HG02798 (cell line): ENCODE measurements around the gene NPEPL1.
"Not testable (repeated sequence)": the region's sequence is repeated elsewhere in the genome, so short reads cannot be mapped to it uniquely, and the experiment has no call there.

ENCODE experiments used
- ATAC-seq: cut with Tn5 transposase; IDR thresholded peaks from one replicate; pipeline ENCODE4 v1.9.1; 2021; ENCODE audit warnings: mild to moderate bottlenecking; ENCODE audit not compliant: unreplicated experiment, poor library complexity

The NPEPL1 gene

DNA sequence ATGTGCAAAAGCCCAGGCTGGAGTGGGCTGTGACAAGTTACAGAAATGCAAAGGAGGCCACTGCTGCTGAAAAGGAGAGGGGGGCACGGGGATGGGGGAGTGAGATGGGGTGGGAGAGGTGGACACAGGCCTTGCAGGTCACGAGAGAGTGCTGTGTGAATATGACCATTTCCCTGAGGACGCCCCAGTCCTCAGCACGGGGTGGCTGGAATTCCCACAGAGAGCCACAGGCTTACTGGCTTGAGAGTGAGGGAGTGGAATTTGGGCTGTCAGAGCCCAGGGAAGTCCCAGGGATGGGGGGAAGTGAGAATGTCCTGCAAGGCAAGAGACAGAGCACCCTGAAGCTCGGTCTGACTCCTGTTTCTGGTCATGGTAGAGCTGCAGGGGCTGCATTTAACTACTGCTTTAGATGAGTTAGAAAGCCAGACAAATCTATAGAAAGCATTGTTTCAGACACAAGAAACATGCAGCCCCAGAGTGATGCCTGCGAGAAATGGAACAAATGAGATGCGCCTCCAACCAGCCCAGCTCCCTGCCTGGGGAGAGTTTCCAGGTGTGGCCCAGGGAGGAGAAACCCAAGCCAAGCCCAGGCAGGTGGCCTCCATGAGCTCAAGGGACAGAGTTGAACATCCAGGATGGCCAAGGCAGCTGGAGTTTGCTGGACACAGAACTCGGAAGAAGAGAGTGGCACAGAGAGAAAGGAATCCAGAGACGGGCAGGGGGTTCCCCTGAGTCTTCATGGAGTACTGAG, 30.5 kb downstream of the NPEPL1 start:
- ATAC-seq: no peak

DNA sequence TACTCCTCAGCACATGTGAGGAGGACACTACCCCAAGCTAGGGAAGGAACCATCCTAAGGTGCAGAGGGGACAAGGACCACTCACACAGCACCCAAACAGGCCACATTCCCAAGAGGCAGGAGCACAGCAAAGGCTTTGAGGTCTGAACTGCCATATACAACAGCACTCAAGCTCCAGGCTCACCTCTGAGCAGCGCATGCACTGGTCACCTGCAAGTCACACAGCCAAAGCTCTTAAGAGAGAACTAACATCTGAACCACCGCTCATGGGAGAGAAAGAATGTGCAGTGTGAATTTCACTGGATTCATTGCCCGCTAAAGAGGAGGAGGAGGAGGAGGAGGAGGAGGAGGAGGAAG, 31.0 kb downstream of the NPEPL1 start:
- ATAC-seq: no peak

DNA sequence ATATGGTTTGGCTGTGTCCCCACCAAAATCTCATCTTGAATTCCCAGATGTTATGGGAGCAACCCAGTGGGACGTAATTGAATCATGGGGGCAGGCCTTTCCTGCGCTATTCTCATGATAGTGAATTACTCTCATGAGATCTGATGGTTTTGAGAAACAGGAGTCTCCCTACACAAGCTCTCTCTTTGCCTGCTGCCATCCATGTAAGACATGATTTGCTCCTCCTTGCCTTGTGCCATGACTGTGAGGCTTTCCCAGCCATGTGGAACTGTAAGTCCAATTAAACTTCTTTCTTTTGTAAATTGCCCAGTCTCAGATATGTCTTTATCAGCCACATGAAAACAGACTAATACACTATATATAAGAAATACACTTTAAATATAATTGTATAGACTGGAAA, 33.6 kb downstream of the NPEPL1 start:
- ATAC-seq: not testable (repeated sequence)

DNA sequence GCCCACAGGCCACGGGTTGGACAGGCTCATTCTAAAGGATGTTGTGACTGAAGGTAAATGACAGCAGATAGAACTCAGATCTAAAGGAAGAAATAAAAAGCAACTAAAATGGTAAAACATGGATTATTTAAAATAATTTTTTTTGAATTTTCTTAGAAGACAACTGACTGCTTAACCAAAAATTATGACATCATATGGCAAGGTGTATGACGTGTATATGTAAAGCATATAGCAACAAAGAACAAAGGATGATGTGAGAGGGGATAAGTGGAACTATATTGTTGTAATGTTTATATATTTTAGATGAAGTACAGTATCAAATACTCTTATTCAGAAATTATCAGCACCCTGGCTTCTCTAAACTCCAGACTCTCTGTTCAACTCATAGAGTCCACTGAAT, 38.6 kb downstream of the NPEPL1 start:
- ATAC-seq: no peak

DNA sequence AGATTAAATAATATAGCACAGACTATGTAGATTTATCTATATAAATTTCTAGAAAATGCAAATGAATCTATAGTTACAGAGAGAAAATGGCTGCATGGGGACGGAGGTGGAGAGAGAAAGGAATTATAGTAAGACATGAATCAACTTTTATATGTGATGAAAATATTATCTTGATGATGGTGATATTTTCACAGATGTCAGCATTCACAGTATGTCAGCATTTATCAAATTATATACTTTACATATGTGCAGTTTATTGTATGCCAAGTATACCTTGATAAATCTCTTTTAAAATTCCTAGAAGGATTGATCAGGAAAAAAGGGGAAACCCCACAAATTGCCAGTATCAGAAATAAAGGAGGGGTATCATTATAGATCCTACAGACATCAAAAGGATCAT, 44.6 kb downstream of the NPEPL1 start:
- no peak for ATAC-seq

DNA sequence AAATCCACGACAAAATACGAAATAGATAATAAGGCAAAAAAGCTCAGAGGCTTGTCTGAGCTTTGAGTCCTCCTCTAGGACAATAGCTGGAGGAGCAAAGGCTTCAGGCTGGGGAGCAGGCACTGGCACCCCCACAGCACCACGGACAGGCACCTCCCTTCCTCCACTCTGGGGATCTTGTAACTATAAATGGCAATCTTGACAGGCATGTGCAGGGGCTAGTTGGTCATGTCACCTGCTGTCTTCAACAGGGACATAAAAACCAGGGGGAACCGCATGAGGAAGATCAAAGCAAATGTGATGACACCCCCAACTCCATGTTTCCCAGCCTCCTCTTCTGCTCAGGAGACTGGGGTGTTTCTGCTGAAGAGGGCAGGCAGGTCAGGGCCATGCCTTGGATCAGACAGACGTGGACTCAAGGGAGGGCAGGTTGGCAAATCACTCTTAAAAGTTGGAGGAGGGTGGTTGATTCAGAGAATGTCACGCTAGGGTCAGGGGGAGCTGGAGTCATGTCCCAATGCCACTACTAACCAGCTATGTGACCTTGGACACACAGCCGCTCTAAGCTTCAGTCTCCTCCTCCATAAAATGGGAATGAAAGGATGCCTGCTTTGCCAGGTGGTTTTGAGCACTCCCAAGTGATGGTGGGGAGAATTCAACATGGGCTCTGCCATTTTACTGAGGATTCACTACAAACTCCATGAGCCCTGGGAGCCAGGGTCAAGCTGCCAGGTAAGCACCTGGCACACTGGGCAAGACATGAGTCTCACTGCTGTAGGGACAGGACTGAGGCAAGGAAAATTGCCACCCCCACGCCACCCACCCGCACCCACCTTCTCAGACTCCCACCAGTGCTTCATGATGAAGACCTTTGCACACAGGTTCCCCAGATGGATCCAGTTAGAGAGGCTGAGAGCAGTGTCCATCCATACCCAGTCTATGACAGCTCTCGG, 48.0 kb downstream of the NPEPL1 start:
- ATAC-seq: no peak

DNA sequence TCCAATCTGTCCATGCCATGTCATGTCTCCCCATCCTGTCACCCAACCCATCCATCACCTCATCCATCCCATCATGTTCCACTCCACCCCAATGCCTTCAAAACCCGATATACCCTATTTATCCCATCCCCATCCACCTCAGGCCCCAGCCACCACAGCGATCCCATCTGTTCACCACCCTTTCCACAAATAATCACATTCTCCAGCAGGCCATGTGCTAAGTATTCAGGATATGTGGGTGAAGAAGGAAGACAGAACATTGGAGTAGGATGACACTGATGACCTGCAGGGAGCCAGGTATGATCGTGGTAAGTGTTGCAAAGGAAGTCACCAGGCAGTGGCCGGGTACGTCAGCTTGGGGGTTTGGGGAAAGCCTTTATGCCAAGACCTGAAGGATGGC, 48.8 kb downstream of the NPEPL1 start:
- ATAC-seq: no peak

DNA sequence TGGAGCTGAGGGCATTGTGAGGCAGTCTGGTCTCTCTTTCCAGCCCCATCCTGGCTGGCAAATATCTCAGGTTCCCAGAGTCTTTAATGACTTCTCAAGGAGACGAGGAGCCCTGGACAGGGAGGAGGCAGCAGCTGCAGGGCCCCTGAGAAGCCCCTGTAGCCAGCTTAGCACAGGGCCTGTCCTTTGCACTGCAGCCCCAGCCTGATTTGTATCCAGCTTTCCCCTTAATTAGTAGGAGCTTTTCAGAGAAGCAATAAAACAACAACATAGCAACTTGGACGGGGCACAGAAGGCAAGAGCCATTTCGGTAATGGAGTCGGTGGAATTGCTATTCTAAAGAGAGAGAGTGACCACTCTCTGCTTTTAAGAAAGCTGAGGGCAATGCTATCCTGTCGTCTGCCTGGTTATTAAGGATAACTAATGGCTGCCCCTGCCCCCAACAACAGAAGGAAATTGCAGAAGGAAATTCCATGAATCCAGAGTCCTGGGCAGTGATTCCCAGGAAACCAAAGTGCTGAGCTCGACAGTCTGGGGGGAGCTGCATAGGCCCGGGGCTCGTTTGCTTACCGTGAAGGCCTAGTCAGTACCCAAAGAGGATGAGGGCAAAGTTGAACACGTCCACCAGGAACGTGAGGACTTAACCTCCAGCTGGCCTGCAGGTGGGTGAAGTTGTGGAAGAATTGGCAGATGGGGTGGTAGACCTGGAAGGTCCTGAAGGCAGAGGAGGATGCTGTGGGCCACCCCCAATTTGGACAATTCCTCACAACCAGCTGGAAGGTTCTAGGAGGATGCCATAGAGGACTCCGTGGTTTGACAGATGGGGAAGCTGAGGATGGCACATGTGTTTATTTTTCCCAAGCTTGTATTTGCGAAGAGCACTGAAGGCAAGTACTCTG, 50.3 kb downstream of the NPEPL1 start:
- ATAC-seq: no peak

DNA sequence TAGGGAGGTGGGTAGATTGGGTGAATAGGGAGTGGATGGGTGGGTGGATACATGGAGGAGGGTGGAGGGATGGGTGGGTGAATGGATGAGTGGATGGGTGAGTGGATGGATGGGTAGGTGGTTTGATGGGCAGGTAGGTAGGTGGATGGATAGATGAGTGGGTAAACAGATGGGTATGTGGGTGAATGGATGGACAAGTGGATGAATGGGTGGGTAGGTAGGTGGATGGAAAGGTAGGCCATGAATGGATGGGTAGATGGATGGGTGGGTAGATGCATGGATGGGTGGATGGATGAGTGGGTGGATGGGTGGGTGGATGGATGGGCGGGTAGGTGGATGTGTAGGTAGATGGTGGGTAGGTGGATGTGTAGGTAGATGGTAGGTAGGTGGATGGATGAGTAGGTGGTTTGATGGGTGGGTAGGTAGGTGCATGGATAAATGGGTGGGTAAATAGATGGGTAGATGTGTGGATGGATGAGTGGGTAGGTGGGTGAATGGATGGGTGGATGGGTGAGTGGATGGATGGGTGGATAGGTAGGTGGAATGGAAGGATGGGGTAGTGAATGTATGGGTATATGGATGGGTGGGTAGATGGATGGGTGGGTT, 51.4 kb downstream of the NPEPL1 start:
- no peak for ATAC-seq

DNA sequence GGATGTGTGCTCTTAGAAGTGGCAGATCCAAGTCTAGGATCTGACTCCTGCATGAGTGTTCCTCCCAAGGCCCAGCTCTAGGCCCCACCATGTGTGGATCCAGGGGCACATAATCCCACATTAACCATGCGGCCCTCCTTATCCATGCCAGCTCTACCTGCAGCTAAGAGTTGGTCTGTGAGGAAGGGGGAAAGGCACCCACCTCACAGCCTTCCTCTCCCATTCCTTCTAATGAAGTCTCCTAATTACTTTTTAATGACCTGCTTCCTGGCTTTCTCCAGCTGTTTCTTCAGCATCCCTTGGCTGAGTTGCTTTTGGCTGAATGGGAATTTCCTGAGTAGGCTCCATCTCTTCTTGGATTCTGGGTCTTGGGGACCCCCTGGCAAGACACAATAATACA, 52.2 kb downstream of the NPEPL1 start:
- no peak for ATAC-seq

DNA sequence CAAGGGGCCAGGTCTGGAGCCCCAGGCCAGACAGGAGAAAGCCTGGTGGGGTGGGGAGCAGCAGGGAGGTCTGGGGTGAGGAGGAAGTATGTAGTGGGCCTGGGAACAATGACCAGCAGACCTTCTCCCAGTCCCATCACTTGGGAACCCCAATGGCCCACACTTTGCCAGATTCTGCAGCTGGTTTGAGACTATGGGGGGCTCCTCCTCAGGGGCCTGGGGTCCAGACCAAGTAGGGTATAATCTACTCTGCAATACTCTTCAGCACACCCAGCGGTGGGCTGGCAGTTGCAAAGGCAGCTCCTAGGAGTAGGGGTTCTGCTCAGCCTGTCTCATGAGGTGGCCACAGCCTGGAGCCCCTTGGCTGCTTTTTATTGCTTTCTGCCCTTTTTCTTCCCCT, 52.8 kb downstream of the NPEPL1 start:
- no peak for ATAC-seq

DNA sequence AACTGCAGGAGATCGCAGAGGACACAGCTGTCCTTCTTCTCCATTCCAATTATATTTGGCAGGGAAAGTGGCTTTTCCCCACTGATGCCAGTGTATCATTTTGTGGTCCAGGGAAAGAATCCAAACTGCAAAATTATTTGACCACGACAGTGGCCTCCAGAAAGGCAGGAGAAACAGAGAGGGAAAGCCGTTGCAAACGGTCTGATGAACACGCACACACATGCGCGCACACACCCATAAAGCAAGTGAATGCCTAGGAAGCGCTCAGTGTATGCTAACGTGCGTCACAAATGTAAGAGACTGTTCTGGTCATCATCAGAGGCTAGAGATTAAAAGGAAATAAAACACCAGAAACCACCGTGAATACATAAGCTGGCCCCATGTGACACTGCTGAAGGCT, 54.0 kb downstream of the NPEPL1 start:
- no peak for ATAC-seq

DNA sequence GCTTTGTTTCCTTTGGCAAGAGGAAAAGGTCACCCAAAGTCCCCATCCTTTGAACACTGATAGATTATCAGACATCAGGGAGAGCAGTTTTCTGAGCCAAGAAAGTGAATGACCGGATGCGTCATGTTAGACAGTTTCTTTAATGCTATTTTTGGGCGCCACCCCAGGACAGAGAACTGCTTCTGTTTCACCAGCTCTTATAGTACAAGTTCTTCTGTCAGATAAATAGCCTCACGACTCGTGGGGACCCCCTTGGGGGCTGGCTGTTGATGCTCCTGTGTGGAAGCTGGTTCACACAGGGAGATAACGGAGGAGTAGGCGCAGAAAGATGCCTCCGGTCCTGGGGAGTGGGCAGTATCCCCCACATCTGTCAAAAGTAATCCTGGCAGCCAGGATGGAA, 54.6 kb downstream of the NPEPL1 start:
- no peak for ATAC-seq

DNA sequence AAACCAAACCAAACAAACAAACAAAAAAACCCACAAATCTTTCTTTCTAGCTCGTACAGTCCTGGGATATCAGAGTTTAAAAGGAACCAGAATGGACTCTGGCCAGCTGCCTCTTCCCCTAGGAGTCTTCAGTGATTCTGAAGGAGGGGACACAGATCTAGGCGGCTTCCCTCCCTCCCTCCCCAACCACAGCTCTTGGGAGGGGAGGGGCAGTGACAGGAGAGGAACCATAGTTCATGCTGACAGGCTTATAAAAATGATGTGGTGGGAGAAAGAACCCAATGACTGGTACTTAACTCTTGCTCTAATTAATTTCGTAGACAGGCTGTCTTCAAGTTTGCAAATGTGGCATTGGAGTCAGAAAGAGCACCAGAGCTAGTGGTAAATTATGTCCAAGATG, 56.0 kb downstream of the NPEPL1 start:
- no peak for ATAC-seq

DNA sequence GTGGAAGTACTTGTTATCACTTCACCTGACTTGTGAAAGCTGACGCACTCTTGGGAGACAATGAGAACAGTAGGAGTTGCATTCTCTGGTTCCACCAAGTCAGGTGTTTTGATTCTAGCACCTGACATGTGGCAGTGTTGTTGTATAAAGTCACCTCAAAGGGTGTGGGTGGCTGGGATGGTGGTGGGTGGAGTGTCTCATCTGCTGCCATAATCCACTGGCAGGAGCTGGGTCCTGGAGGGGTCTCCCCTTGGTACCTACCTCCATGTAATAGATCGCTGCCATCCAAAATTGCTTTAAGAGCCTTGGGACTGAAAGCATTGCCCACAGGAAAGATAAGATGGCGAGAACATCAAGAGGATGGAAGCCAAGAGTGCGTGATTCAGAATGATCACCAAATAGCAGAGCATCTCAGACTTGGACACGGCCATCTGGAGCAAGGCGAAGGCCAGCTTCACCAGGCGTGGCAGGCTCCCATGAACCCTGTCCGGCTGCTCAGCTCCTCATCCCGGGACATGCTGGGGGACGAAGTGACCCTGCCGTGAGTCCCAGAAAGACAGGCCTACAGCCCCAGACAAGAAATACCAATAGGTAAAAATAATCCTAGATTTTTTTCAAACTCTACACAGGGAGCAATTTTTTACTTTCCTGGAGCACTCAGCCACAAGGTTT, 56.6 kb downstream of the NPEPL1 start:
- no peak for ATAC-seq

DNA sequence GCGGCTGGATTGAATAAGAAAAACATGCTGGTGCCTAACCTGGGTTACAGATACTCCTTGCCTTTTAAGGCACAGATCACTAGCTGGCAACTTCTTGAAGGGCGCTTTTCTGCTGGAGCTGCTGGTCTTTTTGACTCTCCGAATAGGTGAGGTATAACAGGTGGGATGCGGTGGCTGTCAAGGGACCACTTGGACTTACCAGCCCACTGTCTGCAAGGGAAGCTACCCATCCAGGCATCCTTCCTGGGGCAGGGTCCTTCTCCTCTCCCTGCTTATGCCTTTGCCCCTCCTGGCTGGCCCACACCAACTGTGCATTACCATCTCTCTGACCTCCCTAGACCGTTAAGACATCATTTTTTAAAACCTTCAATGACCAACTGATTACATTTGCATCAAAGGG, 57.4 kb downstream of the NPEPL1 start:
- no peak for ATAC-seq

DNA sequence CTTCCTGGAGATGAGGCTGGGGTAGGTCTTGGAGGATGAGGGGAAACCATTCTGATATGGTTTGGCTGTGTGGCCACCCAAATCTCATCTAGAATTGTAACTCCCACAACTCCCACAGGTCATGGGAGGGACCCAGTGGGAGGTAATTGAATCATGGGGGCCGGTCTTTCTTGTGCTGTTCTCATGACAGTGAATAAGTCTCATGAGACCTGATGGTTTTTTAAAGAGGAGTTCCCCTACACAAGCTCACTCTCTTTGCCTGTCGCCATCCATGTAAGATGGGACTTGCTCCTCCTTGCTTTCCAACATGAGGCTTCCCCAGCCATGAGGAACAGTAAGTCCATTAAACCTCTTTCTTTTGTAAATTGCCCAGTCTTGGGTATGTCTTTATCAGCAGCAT, 58.1 kb downstream of the NPEPL1 start:
- not testable (repeated sequence) for ATAC-seq

DNA sequence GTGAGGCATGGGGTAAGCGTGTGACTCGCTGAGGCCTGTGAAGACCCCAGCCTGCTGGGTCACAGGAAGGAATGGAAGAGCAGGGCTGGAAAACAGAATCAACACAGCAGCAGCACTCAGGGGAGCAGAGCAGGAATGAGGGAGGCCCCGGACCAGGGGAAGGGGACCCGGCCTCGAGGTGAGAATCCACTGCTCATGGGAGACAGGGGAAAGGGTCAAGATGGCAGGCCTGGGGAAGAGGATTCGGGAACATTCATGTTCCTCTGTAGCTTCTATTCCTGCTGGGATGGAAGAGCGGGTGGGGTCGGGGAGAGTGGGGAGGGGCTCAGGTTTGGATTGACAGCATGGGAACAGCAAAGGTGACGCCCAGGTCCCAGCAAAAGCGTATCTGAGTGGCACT, 59.4 kb downstream of the NPEPL1 start:
- no peak for ATAC-seq

DNA sequence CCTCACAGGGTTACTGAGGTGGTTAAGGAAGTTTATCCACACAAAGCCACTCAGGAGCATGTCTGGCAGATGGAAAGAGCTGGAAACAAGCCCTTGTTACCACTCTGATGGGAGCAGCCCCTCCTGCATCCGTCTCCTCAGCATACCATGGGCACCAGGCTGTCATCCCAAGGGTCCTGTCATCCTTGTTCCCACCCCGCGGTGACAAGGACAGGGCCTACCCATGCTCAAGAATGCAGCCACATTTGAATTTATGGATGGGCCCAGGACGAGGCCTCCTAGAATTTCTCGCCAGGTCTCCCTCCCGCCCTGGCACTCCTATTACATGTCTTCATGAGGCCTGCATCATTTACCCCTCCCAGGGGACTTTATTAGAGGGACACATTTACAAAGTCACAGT, 60.0 kb downstream of the NPEPL1 start:
- no peak for ATAC-seq
